ENCODE results near the gene PLEKHD1.

The PLEKHD1 gene

GRCh38 chr14:69458350-69458749 is 26.2 kb upstream of the PLEKHD1 start:
- no peak for DNase-seq
- peak overlapping the region in 1 of 2 experiments; percentile 19 for H3K27ac ChIP-seq (ENCODE audit: insufficient read depth in 1 of 2, low read depth in 1 of 2, low read length in 2 of 2, poor library complexity in 1 of 2, severe bottlenecking in 2 of 2)
- no peaks in the 10 kb centered on the region for H3K4me1 ChIP-seq (ENCODE audit: control extremely low read depth in 1 of 4, control insufficient read depth in 4 of 4, insufficient read depth in 4 of 4, low read length in 3 of 4)
- CTCF ChIA-PET: interaction anchor here (0.7 to 3.2 kb wide), 11 partner anchors 13 to 570 kb away, joined by 3 to 25 read pairs (median 4); no protein-coding TSS in a partner anchor
- peaks cover 25 to 42% (median 33%) of the 10 kb centered on the region in 4 experiments for H3K36me3 ChIP-seq (ENCODE audit: control insufficient read depth in 4 of 4, insufficient read depth in 4 of 4, low read length in 3 of 4)
- 94% methylated on average over 8 of the region's 11 CpGs for WGBS (ENCODE audit: insufficient coverage)
- no peaks in the 10 kb centered on the region for H3K27me3 ChIP-seq (replicated peaks in 2 of 5; ENCODE audit: control insufficient read depth in 4 of 5, insufficient read depth in 5 of 5, low read length in 4 of 5)
- POLR2A ChIA-PET: no interaction called here
- H3K4me3 ChIP-seq (ENCODE audit: control insufficient read depth in 1 of 7, extremely low read depth in 1 of 7, insufficient read depth in 4 of 7, low read depth in 2 of 7, low read length in 6 of 7): no peak overlapping the region
- H3K9me3 ChIP-seq (ENCODE audit: control extremely low read depth in 1 of 5, control insufficient read depth in 4 of 5, insufficient read depth in 2 of 5, low read depth in 1 of 5, low read length in 4 of 5): no peaks in the 10 kb centered on the region

- 100% methylated on average over 1 of the region's 1 CpG for whole genome bisulfite sequencing (ENCODE audit: insufficient coverage)
- POLR2A ChIA-PET: no interaction called here
- Histone ChIP-seq H3K4me1 (ENCODE audit: control extremely low read depth in 1 of 4, control insufficient read depth in 4 of 4, insufficient read depth in 4 of 4, low read length in 3 of 4) (no peaks in the 10 kb centered on the region), H3K9me3 (ENCODE audit: control extremely low read depth in 1 of 5, control insufficient read depth in 4 of 5, insufficient read depth in 2 of 5, low read depth in 1 of 5, low read length in 4 of 5) (no peaks in the 10 kb centered on the region), H3K4me3 (ENCODE audit: control insufficient read depth in 1 of 7, extremely low read depth in 1 of 7, insufficient read depth in 4 of 7, low read depth in 2 of 7, low read length in 6 of 7) (no peak overlapping the region), H3K27ac (ENCODE audit: insufficient read depth in 1 of 2, low read depth in 1 of 2, low read length in 2 of 2, poor library complexity in 1 of 2, severe bottlenecking in 2 of 2) (no peak overlapping the region), H3K36me3 (ENCODE audit: control insufficient read depth in 4 of 4, insufficient read depth in 4 of 4, low read length in 3 of 4) (peaks cover 25 to 37% (median 32%) of the 10 kb centered on the region in 4 experiments), H3K27me3 (replicated peaks in 2 of 5; ENCODE audit: control insufficient read depth in 4 of 5, insufficient read depth in 5 of 5, low read length in 4 of 5) (no peaks in the 10 kb centered on the region)
- CTCF ChIA-PET: interaction anchor here (0.7 to 3.2 kb wide), 17 partner anchors 8 to 569 kb away, joined by 3 to 25 read pairs (median 3); partner anchors contain the start of genes ERH and SLC39A9
- DNase-seq: no peak
Measured at GRCh38 chr14:69459122-69459521, 25.4 kb upstream of the PLEKHD1 start.

- Histone ChIP-seq H3K4me1 (ENCODE audit: control extremely low read depth in 1 of 4, control insufficient read depth in 4 of 4, insufficient read depth in 4 of 4, low read length in 3 of 4) (no peaks in the 10 kb centered on the region), H3K27ac (ENCODE audit: insufficient read depth in 1 of 2, low read depth in 1 of 2, low read length in 2 of 2, poor library complexity in 1 of 2, severe bottlenecking in 2 of 2) (no peak overlapping the region), H3K27me3 (replicated peaks in 2 of 5; ENCODE audit: control insufficient read depth in 4 of 5, insufficient read depth in 5 of 5, low read length in 4 of 5) (no peaks in the 10 kb centered on the region), H3K4me3 (ENCODE audit: control insufficient read depth in 1 of 7, extremely low read depth in 1 of 7, insufficient read depth in 4 of 7, low read depth in 2 of 7, low read length in 6 of 7) (no peak overlapping the region), H3K36me3 (ENCODE audit: control insufficient read depth in 4 of 4, insufficient read depth in 4 of 4, low read length in 3 of 4) (peaks cover 23 to 36% (median 30%) of the 10 kb centered on the region in 4 experiments), H3K9me3 (ENCODE audit: control extremely low read depth in 1 of 5, control insufficient read depth in 4 of 5, insufficient read depth in 2 of 5, low read depth in 1 of 5, low read length in 4 of 5) (no peaks in the 10 kb centered on the region)
- ChIA-PET CTCF (interaction anchor here (0.8 to 3.2 kb wide), 14 partner anchors 9 to 568 kb away, joined by 3 to 25 read pairs (median 4); no protein-coding TSS in a partner anchor), POLR2A (no interaction called here)
- WGBS (ENCODE audit: insufficient coverage): 13% methylated on average over 3 of the region's 4 CpGs
- peak; percentile 90 to 95 (median 94) for DNase-seq
Measured at GRCh38 chr14:69460093-69460701, 24.3 kb upstream of the PLEKHD1 start.

- peaks cover 0 to 2% (median 0%) of the 10 kb centered on the region in 4 experiments for H3K4me1 ChIP-seq (ENCODE audit: control extremely low read depth in 1 of 4, control insufficient read depth in 4 of 4, insufficient read depth in 4 of 4, low read length in 3 of 4)
- H3K36me3 ChIP-seq (ENCODE audit: control insufficient read depth in 4 of 4, insufficient read depth in 4 of 4, low read length in 3 of 4): peaks cover 3 to 14% (median 6%) of the 10 kb centered on the region in 4 experiments
- H3K4me3 ChIP-seq (ENCODE audit: control insufficient read depth in 1 of 7, extremely low read depth in 1 of 7, insufficient read depth in 4 of 7, low read depth in 2 of 7, low read length in 6 of 7): no peak overlapping the region
- H3K9me3 ChIP-seq (ENCODE audit: control extremely low read depth in 1 of 5, control insufficient read depth in 4 of 5, insufficient read depth in 2 of 5, low read depth in 1 of 5, low read length in 4 of 5): no peaks in the 10 kb centered on the region
- no peak for DNase-seq
- ChIA-PET CTCF (interaction anchor here (1.1 to 1.2 kb wide), 2 partner anchors 11 to 222 kb away, joined by 3 to 5 read pairs; no protein-coding TSS in a partner anchor), POLR2A (interaction anchor here (0.6 kb wide), 1 partner anchor 9 kb away, joined by 5 read pairs; no protein-coding TSS in a partner anchor)
- H3K27ac ChIP-seq (ENCODE audit: insufficient read depth in 1 of 2, low read depth in 1 of 2, low read length in 2 of 2, poor library complexity in 1 of 2, severe bottlenecking in 2 of 2): no peak overlapping the region
- no peaks in the 10 kb centered on the region for H3K27me3 ChIP-seq (replicated peaks in 2 of 5; ENCODE audit: control insufficient read depth in 4 of 5, insufficient read depth in 5 of 5, low read length in 4 of 5)
Measured at GRCh38 chr14:69464379-69464778, 20.1 kb upstream of the PLEKHD1 start.

- DNase-seq: no peak
- H3K27ac ChIP-seq (ENCODE audit: insufficient read depth in 1 of 2, low read depth in 1 of 2, low read length in 2 of 2, poor library complexity in 1 of 2, severe bottlenecking in 2 of 2): no peak overlapping the region
- ChIA-PET POLR2A (no interaction called here), CTCF (no interaction called here)
- no peaks in the 10 kb centered on the region for H3K27me3 ChIP-seq (replicated peaks in 2 of 5; ENCODE audit: control insufficient read depth in 4 of 5, insufficient read depth in 5 of 5, low read length in 4 of 5)
- peaks cover 3 to 12% (median 6%) of the 10 kb centered on the region in 4 experiments for H3K36me3 ChIP-seq (ENCODE audit: control insufficient read depth in 4 of 4, insufficient read depth in 4 of 4, low read length in 3 of 4)
- peaks cover 0 to 2% (median 0%) of the 10 kb centered on the region in 4 experiments for H3K4me1 ChIP-seq (ENCODE audit: control extremely low read depth in 1 of 4, control insufficient read depth in 4 of 4, insufficient read depth in 4 of 4, low read length in 3 of 4)
- H3K4me3 ChIP-seq (ENCODE audit: control insufficient read depth in 1 of 7, extremely low read depth in 1 of 7, insufficient read depth in 4 of 7, low read depth in 2 of 7, low read length in 6 of 7): no peak overlapping the region
- WGBS (ENCODE audit: insufficient coverage): 89% methylated on average over 4 of the region's 6 CpGs
- H3K9me3 ChIP-seq (ENCODE audit: control extremely low read depth in 1 of 5, control insufficient read depth in 4 of 5, insufficient read depth in 2 of 5, low read depth in 1 of 5, low read length in 4 of 5): no peaks in the 10 kb centered on the region
Measured at GRCh38 chr14:69464829-69465228, 19.7 kb upstream of the PLEKHD1 start.

GRCh38 chr14:69468949-69469348 is 15.6 kb upstream of the PLEKHD1 start:
- ChIA-PET POLR2A (no interaction called here), CTCF (interaction anchor here (1.7 kb wide), 1 partner anchor 13 kb away, joined by 7 read pairs; no protein-coding TSS in a partner anchor)
- Histone ChIP-seq H3K4me1 (ENCODE audit: control extremely low read depth in 1 of 4, control insufficient read depth in 4 of 4, insufficient read depth in 4 of 4, low read length in 3 of 4) (peaks cover 0 to 2% (median 0%) of the 10 kb centered on the region in 4 experiments), H3K36me3 (ENCODE audit: control insufficient read depth in 4 of 4, insufficient read depth in 4 of 4, low read length in 3 of 4) (no peaks in the 10 kb centered on the region), H3K9me3 (ENCODE audit: control extremely low read depth in 1 of 5, control insufficient read depth in 4 of 5, insufficient read depth in 2 of 5, low read depth in 1 of 5, low read length in 4 of 5) (no peaks in the 10 kb centered on the region), H3K27ac (ENCODE audit: insufficient read depth in 1 of 2, low read depth in 1 of 2, low read length in 2 of 2, poor library complexity in 1 of 2, severe bottlenecking in 2 of 2) (no peak overlapping the region), H3K4me3 (ENCODE audit: control insufficient read depth in 1 of 7, extremely low read depth in 1 of 7, insufficient read depth in 4 of 7, low read depth in 2 of 7, low read length in 6 of 7) (no peak overlapping the region), H3K27me3 (replicated peaks in 2 of 5; ENCODE audit: control insufficient read depth in 4 of 5, insufficient read depth in 5 of 5, low read length in 4 of 5) (no peaks in the 10 kb centered on the region)
- DNase-seq: peak in 1 of 3 donors; percentile 24
- WGBS (ENCODE audit: insufficient coverage): no CpG with 5 or more reads among the region's 2 CpGs

- peaks cover 0 to 2% (median 0%) of the 10 kb centered on the region in 4 experiments for H3K4me1 ChIP-seq (ENCODE audit: control extremely low read depth in 1 of 4, control insufficient read depth in 4 of 4, insufficient read depth in 4 of 4, low read length in 3 of 4)
- H3K27me3 ChIP-seq (replicated peaks in 2 of 5; ENCODE audit: control insufficient read depth in 4 of 5, insufficient read depth in 5 of 5, low read length in 4 of 5): no peaks in the 10 kb centered on the region
- ChIA-PET POLR2A (interaction anchor here (1.2 kb wide), 1 partner anchor 15 kb away, joined by 6 read pairs; no protein-coding TSS in a partner anchor), CTCF (interaction anchor here (0.8 to 1.8 kb wide), 3 partner anchors 10 to 229 kb away, joined by 3 to 8 read pairs (median 4); no protein-coding TSS in a partner anchor)
- no peak overlapping the region for H3K27ac ChIP-seq (ENCODE audit: insufficient read depth in 1 of 2, low read depth in 1 of 2, low read length in 2 of 2, poor library complexity in 1 of 2, severe bottlenecking in 2 of 2)
- H3K36me3 ChIP-seq (ENCODE audit: control insufficient read depth in 4 of 4, insufficient read depth in 4 of 4, low read length in 3 of 4): no peaks in the 10 kb centered on the region
- DNase-seq: no peak
- 88% methylated on average over 1 of the region's 3 CpGs for WGBS (ENCODE audit: insufficient coverage)
- no peaks in the 10 kb centered on the region for H3K9me3 ChIP-seq (ENCODE audit: control extremely low read depth in 1 of 5, control insufficient read depth in 4 of 5, insufficient read depth in 2 of 5, low read depth in 1 of 5, low read length in 4 of 5)
- no peak overlapping the region for H3K4me3 ChIP-seq (ENCODE audit: control insufficient read depth in 1 of 7, extremely low read depth in 1 of 7, insufficient read depth in 4 of 7, low read depth in 2 of 7, low read length in 6 of 7)
Measured at GRCh38 chr14:69471436-69471835, 13.1 kb upstream of the PLEKHD1 start.
